ENCODE data around the gene WDR46. TPM values are rescaled to one million over a fixed set of nuclear protein-coding genes. Genes with fewer than 3 reads are reported as not detected.

Gene WDR46
- total RNA-seq, 1 donor from 2014 or later: 54.5 TPM

GRCh38 chr6:33248643-33248931, 40.5 kb downstream of the WDR46 start:
- Mint-ChIP-seq H3K27me3 (ENCODE audit: low read depth) (peaks cover 9% of the 10 kb centered on the region), H3K9me3 (no peaks in the 10 kb centered on the region), H3K36me3 (ENCODE audit: low read depth) (peaks cover 7% of the 10 kb centered on the region), H3K27ac (ENCODE audit: unreplicated experiment) (peak overlapping the region; percentile 69), H3K4me3 (peak overlapping the region; percentile 87), H3K4me1 (peaks cover 34% of the 10 kb centered on the region)
- peak; percentile 42 for TF ChIP-seq CTCF (conservative IDR thresholded peaks at IDR 0.05)
- DNase-seq (ENCODE audit: low read depth, low spot score): no peak

GRCh38 chr6:33247977-33248642, 40.9 kb downstream of the WDR46 start:
- Mint-ChIP-seq H3K36me3 (ENCODE audit: low read depth) (peaks cover 7% of the 10 kb centered on the region), H3K27me3 (ENCODE audit: low read depth) (peaks cover 14% of the 10 kb centered on the region), H3K4me3 (peak overlapping the region; percentile 87), H3K27ac (ENCODE audit: unreplicated experiment) (peak overlapping the region; percentile 64), H3K4me1 (peaks cover 34% of the 10 kb centered on the region), H3K9me3 (no peaks in the 10 kb centered on the region)
- peak; percentile 98 for TF ChIP-seq CTCF (conservative IDR thresholded peaks at IDR 0.05)
- peak; percentile 96 for DNase-seq (ENCODE audit: low read depth, low spot score)

- H3K27me3 Mint-ChIP-seq (ENCODE audit: low read depth): peaks cover 44% of the 10 kb centered on the region
- H3K4me3 Mint-ChIP-seq: peak overlapping the region; percentile 11
- peaks cover 7% of the 10 kb centered on the region for H3K4me1 Mint-ChIP-seq
Observed at GRCh38 chr6:33243476-33243875, 45.6 kb downstream of the WDR46 start.

DNA sequence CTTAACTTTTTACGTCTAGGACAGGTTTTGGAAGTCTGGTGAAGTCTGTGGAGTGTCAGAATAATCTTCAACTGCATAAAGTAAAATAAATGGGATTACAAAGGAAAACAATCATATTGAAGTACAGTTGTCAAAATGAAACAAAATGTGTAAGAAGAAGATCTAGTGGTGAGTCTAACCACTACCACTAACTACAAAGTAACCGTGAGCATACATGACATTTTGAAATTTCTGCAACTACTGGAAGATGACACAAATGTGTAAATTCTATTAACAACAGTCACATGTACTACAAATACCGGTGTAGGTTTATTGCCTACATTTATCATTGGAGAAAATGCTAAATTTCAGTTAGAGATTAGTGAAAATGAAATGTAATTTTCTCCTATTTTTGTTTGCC, 47.1 kb downstream of the WDR46 start:
- Mint-ChIP-seq H3K27me3 (ENCODE audit: low read depth) (peaks cover 54% of the 10 kb centered on the region), H3K27ac (ENCODE audit: unreplicated experiment) (no peak overlapping the region), H3K36me3 (ENCODE audit: low read depth) (no peaks in the 10 kb centered on the region), H3K9me3 (no peaks in the 10 kb centered on the region), H3K4me1 (no peaks in the 10 kb centered on the region), H3K4me3 (no peak overlapping the region)
- TF ChIP-seq CTCF (conservative IDR thresholded peaks at IDR 0.05): no peak
- DNase-seq (ENCODE audit: low read depth, low spot score): no peak

More at GRCh38 chr6:33243476-33243875, 45.6 kb downstream of the WDR46 start:
- H3K9me3 Mint-ChIP-seq: no peaks in the 10 kb centered on the region
- no peaks in the 10 kb centered on the region for H3K36me3 Mint-ChIP-seq (ENCODE audit: low read depth)
- H3K27ac Mint-ChIP-seq (ENCODE audit: unreplicated experiment): no peak overlapping the region
- no peak for DNase-seq (ENCODE audit: low read depth, low spot score)
- TF ChIP-seq CTCF (conservative IDR thresholded peaks at IDR 0.05): no peak

DNA sequence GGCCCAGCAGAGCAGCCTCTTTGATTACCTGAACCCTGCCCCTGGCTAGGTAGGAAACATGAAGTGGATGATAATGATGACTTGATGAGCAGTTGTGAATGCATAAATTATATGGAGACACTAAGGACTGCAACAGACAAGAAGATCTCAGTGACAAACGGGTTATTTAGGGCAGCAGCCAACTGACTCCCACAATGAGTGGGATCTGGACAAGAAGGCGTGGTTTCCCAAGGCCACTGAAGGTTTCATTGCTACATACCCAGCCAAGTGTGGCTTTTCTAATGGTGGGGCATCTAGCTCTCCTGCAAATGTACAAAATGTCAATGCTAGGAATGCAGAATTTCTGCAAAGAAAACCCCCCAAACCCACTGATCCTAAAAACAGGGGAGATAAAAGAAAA, 51.3 kb downstream of the WDR46 start:
- Mint-ChIP-seq H3K27ac (ENCODE audit: unreplicated experiment) (no peak overlapping the region), H3K36me3 (ENCODE audit: low read depth) (no peaks in the 10 kb centered on the region), H3K4me3 (no peak overlapping the region), H3K27me3 (ENCODE audit: low read depth) (peaks cover 65% of the 10 kb centered on the region), H3K4me1 (peaks cover 8% of the 10 kb centered on the region), H3K9me3 (no peaks in the 10 kb centered on the region)
- DNase-seq (ENCODE audit: low read depth, low spot score): no peak
- no peak for TF ChIP-seq CTCF (conservative IDR thresholded peaks at IDR 0.05)
